ENCODE results near the gene GPRIN2.
"Not testable (repeated sequence)": the region's sequence is repeated elsewhere in the genome, so short reads cannot be mapped to it uniquely, and the experiment has no call there.

The GPRIN2 gene

DNA sequence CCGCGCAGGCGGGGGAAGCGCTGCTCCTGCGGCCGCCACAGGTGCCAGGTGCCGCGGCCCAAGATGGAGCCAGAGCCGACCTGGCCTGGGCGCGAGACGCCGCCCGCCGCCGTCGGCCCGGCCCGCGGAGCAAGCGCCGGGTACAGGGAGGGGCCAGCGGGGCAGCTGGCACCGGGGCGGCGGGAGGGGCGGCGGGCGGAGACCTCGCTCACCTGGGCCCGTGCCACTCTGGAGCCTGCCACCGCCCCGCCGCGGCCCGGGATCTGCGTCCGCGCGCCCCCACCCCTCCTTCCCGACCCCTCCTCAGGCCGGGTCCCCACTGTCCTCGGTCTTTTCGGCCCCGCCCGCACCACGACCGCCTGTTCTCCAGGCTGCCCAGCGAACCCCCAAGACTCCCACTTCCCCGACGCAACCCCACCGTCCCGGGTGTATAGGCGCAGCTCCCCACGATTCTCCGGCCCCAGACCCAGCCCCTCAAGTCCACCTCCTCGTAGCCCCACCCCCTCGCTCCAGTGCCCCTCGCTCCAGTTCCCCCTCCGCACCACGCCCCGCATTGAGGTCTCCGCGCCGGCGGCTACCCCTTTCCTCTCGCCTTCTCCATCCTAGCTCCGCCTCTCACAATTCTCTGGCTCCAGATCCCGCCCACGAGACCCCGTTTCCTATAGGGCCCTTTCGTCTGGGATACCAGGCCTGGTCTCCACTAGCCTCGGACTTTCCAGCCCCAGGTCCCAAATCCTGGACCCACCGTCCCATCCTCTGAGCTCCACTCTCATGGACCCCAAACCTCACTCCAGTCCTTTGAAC, at the start of gene GPRIN2:
GPRIN2 (minus strand) TSS at position 144 of the 804 bp plus-strand sequence. CDS start 5,922 bp downstream, outside the sequence.
- in situ Hi-C loops (cut with HindIII; ENCODE audit: low pct_ligation_motif_present, low pct_unique_long_range_greater_than_20kb, low sequenced_read_pairs), result no loop called here
- no peak for DNase-seq

DNA sequence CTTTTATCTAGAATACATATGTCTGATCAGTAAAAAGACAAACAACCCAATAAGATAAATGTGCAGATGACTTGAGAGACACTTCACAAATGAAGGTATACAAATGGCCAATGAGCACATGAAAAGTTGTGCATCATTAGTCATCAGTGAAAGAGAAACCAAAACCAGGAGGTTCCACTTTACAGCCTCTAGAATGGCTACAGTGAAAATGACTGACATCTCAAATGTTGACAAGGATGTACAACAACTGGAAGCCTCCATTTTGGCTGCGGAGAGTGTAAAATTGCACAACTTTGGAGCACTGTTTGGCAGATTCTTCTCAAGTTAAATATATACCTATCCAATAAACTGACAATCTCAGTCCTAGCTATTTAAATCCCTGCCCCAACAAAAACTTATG, 44.1 kb upstream of the GPRIN2 start:
- in situ Hi-C loops (cut with HindIII; ENCODE audit: low pct_ligation_motif_present, low pct_unique_long_range_greater_than_20kb, low sequenced_read_pairs); DNase-seq: not testable (repeated sequence)

DNA sequence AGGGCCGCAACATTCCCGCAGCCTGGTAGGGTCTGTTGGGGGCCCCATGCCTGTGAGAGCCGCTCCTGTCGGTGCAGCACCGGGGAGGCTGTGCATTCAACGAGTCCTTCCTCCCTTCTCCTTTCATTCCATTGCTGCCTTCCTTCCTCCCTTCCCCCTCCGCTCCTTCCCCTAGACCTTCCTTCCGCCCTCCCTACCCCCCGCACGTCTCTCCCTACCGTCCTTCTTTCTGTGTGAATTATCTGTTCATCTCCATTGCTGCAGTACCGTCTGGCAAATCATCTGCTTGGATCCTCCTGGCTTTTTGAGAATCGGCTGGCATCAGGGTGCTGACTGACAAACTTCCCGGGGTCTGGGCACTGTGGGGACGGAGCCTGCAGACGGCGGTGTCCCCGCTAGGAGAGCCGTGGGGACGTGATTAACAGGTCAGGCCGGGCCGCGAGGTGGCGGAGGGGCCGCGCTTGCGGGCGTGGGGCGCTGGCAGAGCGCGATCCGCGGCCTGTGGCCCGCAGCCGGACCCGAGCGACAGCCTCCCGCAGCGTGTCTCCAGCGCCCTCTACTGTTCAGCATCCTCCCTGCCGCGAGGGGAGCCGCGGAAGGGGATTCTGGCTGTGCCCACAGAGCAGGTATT, 41.3 kb upstream of the GPRIN2 start:
- DNase-seq; in situ Hi-C loops (cut with HindIII; ENCODE audit: low pct_ligation_motif_present, low pct_unique_long_range_greater_than_20kb, low sequenced_read_pairs): not testable (repeated sequence)

DNA sequence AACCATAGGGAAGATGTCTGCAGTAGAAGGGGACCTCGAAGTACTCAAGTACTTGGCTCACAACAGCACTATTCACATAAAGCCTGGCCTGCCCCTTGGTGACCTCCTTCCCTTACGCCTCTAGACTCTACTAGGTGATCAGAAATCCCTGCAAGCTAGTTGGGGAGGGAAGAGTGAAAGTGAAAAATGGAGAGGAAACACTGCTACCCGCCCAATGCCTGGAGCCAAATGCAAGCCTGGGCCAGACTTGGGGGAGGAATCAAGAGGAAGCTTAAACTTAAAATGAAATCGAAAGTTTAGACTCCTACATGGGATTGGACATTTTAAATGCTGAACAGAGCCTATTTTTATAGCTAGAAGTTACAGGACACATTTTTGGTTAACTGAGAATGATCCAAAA, 40.1 kb upstream of the GPRIN2 start:
- DNase-seq; in situ Hi-C loops (cut with HindIII; ENCODE audit: low pct_ligation_motif_present, low pct_unique_long_range_greater_than_20kb, low sequenced_read_pairs): not testable (repeated sequence)

DNA sequence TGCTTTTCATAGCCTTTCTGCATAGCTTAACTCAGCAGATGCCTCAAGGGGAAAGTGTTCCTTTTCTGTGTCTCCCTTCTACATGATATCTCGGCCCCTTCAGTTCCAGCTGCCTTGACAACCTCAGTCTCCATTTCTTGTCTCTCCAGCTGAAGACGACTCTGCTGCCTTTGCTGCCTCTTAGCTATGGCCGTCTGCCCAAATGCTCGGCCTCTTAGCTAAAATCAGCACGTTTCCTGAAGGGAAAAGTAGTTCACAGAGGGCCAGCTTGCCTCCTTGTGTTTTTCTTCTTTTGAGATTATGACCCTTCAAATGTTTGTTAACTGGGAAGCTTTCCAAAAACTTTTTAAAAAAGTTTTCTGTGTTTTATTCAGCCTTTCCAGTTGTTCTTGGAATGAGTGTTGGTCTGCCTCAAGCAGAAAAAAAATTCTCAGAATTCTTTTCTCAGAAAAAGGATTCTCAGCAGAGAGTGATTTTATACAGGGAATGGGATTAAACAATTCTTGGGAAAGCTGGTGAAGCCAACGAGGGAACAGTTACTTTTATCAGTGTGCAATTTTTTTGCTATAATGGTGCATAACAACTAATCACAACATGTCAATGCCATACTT, 38.1 kb upstream of the GPRIN2 start:
- in situ Hi-C loops (cut with HindIII; ENCODE audit: low pct_ligation_motif_present, low pct_unique_long_range_greater_than_20kb, low sequenced_read_pairs); DNase-seq: not testable (repeated sequence)

DNA sequence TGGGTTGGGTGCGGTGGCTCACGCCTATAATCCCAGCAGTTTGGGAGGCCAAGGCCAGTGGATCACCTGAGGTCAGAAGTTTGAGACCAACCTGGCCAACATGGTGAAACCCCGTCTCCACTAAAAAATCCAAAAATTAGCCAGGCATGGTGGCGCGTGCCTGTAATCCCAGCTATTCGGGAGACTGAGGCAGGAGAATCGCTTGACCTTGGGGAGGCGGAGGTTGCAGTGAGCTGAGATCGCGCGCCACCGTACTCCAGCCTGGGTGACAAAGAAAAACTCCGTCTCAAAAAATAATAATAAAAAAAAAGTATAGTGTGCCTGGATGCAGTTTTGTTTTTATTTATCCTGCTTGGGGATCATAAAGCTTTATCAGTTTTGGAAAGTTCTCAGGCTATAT, 36.8 kb upstream of the GPRIN2 start:
- in situ Hi-C loops (cut with HindIII; ENCODE audit: low pct_ligation_motif_present, low pct_unique_long_range_greater_than_20kb, low sequenced_read_pairs); DNase-seq: not testable (repeated sequence)

DNA sequence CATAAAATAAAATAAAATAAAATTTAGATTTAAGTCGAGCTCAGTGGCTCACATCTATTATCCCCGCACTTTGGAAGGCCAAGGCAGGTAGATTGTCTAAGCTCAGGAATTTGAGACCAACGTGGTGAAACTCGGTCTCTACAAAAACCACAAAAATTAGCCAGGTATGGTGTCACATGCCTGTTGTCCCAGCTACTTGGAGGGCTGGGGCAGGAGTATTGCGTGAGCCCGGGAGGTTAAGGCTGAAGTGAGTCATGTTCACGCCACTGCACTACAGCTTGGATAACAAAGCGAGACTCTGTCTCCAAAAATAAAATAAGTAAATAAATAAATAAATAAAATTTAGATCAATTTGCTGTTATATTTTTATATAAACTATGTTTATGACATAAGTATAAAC, 34.6 kb upstream of the GPRIN2 start:
- DNase-seq; in situ Hi-C loops (cut with HindIII; ENCODE audit: low pct_ligation_motif_present, low pct_unique_long_range_greater_than_20kb, low sequenced_read_pairs): not testable (repeated sequence)

DNA sequence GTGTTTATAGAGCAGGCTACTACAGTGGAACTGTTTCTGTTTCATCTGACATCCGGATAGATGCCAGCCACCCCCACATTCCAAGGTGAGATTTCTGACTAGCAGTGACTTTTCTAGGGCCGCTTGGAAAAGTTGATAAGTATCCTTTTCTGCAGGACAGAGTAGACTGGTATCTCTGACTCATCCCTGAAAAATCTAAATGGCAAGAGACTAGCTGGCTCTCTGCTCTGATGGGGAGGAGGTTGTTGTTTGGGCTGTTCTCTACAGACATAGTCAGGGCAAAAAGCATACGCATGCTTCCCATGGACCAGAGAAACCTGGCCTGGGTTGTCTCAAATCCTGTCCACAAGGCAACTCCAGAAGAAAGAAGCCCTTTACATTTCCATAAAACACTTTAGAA, 33.1 kb upstream of the GPRIN2 start:
- DNase-seq; in situ Hi-C loops (cut with HindIII; ENCODE audit: low pct_ligation_motif_present, low pct_unique_long_range_greater_than_20kb, low sequenced_read_pairs): not testable (repeated sequence)

DNA sequence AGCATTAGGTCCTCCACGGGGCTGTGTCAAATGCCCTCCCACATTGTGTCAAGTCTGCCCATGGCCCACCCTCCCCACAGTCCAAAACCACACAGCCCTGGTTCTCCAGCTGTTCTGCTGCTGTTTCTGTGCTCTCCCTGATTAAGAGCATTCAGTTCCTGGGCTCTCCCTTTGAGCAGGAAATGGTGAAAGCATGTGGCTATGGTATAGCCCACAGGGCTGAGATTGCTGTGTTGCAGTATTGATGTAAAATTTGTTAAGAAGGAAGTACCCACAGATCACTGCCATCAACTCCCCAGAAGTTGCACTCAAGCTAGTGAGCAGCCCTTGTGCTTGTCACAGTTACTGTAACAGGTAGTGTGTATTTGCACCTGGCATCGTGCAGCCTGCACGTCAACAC, 31.8 kb upstream of the GPRIN2 start:
- in situ Hi-C loops (cut with HindIII; ENCODE audit: low pct_ligation_motif_present, low pct_unique_long_range_greater_than_20kb, low sequenced_read_pairs); DNase-seq: not testable (repeated sequence)

DNA sequence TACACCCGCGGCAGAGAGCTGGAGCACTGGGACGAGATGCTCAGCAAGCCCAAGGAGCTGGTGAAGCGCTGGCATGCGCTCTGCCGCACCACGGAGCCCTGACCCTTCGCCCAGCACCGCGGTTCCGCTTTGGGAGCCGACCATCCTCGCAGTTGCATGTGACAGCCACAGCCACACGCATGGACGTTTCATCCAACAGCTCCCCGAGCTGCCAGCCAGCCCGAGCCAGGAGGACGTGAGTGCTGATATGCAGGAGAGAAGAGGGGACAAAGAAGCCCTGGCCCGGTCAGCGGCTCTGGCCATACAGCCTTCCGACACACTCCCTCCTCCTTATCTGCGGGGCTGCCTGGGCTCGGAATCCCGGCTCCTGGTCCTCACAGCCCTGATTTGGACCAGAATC, 31.1 kb upstream of the GPRIN2 start:
- DNase-seq; in situ Hi-C loops (cut with HindIII; ENCODE audit: low pct_ligation_motif_present, low pct_unique_long_range_greater_than_20kb, low sequenced_read_pairs): not testable (repeated sequence)

DNA sequence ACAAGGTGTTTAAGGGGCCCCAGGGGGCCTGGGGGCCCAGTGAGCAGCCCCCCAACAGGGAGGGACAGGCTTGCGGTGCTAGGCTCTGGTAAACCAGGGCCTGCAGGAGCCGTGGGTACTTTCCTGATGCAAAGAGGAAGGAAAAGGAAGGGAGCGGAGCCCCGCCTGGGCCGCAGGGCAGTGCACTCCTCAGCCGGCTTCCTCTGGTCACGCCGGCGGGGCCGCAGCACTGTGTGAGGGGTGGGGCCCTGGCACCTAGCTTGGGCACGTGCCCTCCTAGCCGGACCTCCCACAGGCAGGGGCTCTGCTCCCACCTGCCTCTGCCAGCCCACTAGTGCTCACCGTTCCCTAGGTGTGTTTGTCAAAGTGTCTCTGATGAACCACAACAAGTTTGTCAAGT, 28.8 kb upstream of the GPRIN2 start:
- in situ Hi-C loops (cut with HindIII; ENCODE audit: low pct_ligation_motif_present, low pct_unique_long_range_greater_than_20kb, low sequenced_read_pairs); DNase-seq: not testable (repeated sequence)

DNA sequence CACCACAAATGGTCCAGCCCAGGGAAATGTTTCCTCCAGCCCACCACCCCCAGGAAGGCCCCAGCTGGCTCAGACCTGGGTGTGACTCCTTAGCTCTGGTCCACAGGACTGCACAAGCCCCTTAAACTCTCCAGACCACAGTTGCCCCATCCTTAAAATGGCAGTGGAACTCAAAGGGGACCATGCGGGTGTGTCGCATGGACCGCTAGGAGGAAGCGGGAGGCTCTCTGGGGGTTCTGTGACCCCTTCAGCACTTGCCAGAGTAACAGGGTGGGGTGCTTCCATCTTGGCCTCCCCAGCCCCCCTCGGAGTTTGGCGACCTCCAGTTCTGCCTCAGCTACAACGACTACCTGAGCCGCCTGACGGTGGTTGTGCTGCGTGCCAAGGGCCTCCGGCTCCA, 27.7 kb upstream of the GPRIN2 start:
- in situ Hi-C loops (cut with HindIII; ENCODE audit: low pct_ligation_motif_present, low pct_unique_long_range_greater_than_20kb, low sequenced_read_pairs); DNase-seq: not testable (repeated sequence)

DNA sequence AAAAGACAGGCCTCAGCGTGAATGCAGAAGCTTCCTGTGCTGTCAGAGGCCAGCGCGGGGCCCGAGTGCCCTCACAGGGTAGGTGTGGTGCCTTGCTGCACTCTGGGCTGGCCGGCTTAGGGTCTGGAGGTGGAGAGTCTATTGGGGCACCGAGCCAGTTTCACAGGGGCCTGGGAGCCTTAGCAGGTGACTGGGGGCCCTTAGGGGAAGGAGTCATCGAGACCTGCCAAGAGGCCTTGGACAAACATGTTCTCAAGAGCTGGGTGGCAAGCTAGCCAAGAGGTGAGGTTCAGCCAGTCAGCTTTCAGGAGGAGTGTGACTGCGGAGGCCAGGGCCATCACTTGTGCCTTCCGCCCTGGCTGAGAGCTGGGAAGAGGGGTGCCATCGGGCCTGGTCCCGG, 26.1 kb upstream of the GPRIN2 start:
- DNase-seq; in situ Hi-C loops (cut with HindIII; ENCODE audit: low pct_ligation_motif_present, low pct_unique_long_range_greater_than_20kb, low sequenced_read_pairs): not testable (repeated sequence)

DNA sequence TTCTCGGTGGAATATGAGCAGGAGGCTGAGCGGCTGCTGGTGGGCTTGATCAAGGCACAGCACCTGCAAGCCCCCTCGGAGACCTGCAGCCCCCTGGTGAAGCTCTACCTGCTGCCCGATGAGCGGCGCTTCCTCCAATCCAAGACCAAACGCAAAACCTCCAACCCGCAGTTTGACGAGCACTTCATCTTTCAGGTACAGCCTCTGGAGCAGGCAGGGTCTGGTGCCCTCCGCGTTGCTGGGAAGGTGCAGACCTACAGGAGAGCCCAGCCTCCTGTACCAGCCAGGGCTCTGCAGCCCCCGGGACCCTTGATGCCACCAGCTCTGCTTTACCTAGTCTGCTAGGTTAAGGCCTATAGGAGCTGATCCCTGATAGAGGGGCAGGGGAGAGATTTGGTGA, 25.5 kb upstream of the GPRIN2 start:
- in situ Hi-C loops (cut with HindIII; ENCODE audit: low pct_ligation_motif_present, low pct_unique_long_range_greater_than_20kb, low sequenced_read_pairs); DNase-seq: not testable (repeated sequence)

DNA sequence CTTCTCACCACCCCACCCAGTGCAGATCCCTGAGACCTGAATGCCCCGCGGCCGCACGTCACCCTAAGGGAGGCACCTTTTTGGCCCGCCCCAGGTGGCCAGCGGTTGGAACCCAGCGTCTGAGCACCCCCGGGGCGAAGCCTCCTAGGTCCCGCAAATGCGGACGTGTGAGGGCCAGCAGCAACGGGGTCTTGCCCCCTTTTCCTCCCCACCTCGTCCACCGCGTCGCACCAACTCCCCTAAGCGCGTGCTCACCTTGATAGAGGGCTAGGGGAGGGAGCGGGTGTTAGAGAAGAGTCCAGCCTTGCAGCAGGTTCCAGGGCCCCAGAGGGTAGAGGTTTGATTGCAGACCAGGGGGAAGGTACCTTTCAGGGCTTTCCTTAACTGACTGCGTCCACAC, 22.9 kb upstream of the GPRIN2 start:
- DNase-seq; in situ Hi-C loops (cut with HindIII; ENCODE audit: low pct_ligation_motif_present, low pct_unique_long_range_greater_than_20kb, low sequenced_read_pairs): not testable (repeated sequence)

DNA sequence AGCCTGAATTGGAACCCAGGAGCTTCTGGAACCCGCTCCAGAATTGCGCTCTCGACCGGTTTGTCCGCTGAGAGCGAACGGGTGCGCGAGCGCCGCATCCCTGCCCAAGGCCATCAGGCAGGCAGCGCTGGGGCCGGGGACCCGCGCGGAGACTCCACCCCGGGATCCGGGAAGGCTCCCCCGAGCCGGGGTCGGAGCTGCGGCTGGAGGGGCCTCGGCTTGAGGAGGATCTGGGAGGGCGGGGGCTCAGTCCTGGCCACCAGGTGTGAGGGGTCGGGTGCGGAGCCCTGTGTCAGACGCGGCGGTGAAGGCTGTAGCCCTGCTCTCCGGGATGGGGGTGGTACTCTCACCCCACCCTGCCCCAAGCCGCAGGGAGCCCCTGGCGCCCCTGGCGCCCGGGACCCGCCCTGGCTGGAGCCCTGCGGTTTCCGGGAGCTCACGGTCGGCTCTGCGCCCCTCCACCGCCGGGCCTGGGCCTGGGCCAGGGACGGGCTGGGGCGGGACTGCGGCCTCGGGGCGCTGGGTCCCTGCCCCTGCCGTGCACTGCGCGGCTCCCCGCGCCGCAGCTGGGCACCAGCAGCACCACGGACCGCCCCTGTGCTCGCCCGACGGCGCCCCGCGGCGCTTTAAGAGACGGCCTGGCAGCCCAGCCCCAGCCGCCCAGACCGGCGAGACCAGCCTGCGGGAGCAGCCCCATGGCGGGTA, 22.2 kb upstream of the GPRIN2 start, which contains the start of gene SYT15:
SYT15 (plus strand) TSS at position 655 of the 705 bp plus-strand sequence; CDS start at position 696, 41 bp downstream.
- in situ Hi-C loops (cut with HindIII; ENCODE audit: low pct_ligation_motif_present, low pct_unique_long_range_greater_than_20kb, low sequenced_read_pairs); DNase-seq: not testable (repeated sequence)

DNA sequence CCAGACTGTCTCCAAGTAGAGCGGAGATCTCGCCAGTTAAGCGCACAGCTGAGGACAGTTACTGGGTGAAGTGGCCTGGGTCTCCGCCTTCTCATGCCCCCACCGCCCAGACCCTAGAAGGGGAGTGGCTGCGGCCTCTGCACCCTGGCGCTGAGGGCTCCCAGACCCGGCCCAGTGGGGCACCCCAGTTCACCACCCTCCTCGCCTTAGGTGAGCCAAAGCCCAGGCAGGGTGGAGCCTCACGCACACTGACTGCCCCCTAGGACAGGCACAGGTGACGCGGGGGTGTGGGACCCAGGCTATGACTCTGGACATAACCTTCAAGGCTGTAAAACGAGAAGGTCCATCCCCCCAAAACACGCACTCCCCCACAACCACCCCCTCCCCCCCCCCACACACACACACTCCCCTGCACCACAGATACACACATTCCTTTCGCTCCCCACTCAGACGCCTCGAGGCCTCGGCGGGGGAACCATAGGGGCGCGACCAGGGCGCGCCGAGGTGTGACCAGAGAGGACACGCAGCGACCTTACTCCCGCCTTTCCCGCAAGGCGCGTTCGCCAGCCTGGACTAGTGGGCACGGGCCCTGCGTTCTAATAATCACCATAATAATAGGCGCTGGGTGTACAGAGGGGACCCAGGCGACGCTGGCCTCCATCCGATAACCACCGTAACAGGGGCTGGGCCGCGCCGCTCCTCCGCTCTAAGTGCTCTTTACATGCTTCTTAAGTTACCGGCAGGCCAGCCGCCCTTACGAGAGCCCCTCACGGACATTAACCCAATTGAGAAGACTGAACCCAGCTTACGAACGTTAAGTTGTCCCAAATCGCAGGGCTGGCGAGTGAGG, 21.4 kb upstream of the GPRIN2 start:
- DNase-seq; in situ Hi-C loops (cut with HindIII; ENCODE audit: low pct_ligation_motif_present, low pct_unique_long_range_greater_than_20kb, low sequenced_read_pairs): not testable (repeated sequence)

DNA sequence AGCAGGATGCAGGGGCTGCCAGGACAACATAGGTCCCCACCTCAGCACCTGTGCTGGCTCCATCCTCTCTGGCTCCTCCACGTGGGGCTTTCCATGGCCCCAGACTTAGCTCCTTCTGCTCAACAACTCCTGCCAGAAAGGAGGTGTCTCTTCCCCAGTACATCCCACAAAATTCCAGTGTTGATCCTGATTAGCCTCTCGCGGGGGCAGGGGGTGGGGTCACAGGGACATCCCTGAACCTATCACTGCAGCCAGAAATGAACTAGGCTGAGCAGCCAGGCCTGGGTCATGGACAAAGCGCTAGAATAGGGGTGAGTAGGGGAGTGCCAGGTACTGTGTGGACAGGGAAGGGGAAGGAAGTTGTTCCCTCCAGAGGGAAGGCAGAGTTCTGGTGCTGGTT, 17.4 kb upstream of the GPRIN2 start:
- in situ Hi-C loops (cut with HindIII; ENCODE audit: low pct_ligation_motif_present, low pct_unique_long_range_greater_than_20kb, low sequenced_read_pairs), result not testable (repeated sequence)

More for the DNA sequence above, 17.4 kb upstream of the GPRIN2 start:
- not testable (repeated sequence) for DNase-seq

All from ACHN (cell line).